Lower leg skin (tissue), 4 donors: ENCODE results near the gene FBXO45. TPM values are rescaled to one million over a fixed set of nuclear protein-coding genes. Genes with fewer than 3 reads are reported as not detected.

ENCODE experiments used
- DNase-seq, 2 donors: peaks; one replicate each; pipeline ENCODE4 v3.0.0-alpha.2; 2019; ENCODE audit warnings: low spot score in 2 of 2
- H3K4me3 ChIP-seq: fragments of 200-600 bp; sonication (generic); 2 replicates; pipeline ENCODE4 v1.5.1; 2017; ENCODE audit warnings: mild to moderate bottlenecking, low read depth; ENCODE audit not compliant: poor library complexity, severe bottlenecking
- POLR2A ChIP-seq, 2 donors: fragments of 450-650 bp; IDR thresholded peaks; one replicate each; pipeline ENCODE4 v1.6.1; 2016 to 2017; ENCODE audit warnings: antibody characterized with exemption in 2 of 2, mild to moderate bottlenecking in 1 of 2, moderate library complexity in 1 of 2
- WGBS, 2 donors: methylation state at CpG; one replicate each; pipeline ENCODE4 v1.1.5; 2018; 5-methylcytosine and 5-hydroxymethylcytosine counted together
- intact Hi-C: fragments of 100-400 bp; cut with DNase I; formaldehyde crosslinking; loops from one replicate; pipeline ENCODE4 v1.15.0; 2023; ENCODE audit warnings: low total_unique reads
- total RNA-seq, 4 donors: library from RNA; depleted of rRNA; stranded (reverse); fragments of >200 nt; gene quantifications; one replicate each; pipeline ENCODE4 v1.1.0, GENCODE V29; 2016
- TF ChIP-seq, protein P1 (sequence below), 3 donors: fragments of 450-650 bp; IDR thresholded peaks; one replicate each; pipeline ENCODE4 v1.5.1; 2016; ENCODE audit warnings: antibody characterized with exemption in 3 of 3, mild to moderate bottlenecking in 3 of 3, moderate library complexity in 2 of 3

The FBXO45 gene
- total RNA-seq, 4 donors from 2014 or later, result 16.1 to 33.7 (median 28.0) TPM

DNA sequence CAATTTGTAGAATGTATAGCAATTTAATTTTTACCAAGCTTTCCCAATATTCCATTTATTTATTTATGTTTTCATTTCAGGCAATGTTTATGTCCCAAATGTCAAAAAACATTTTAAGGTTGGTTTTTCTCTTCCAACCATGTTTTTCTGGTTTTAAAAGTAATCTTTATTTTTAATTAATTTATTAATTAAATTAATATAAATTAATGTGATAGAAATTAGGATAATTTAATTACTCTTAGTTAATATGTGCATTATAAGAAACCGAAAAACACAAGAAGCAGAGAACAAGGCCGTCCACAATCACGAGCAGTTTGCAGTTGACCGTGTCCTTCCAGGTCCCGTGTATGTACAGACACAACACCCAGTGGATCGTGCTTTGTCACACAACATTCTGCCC, 34.2 kb downstream of the FBXO45 start:
- TF ChIP-seq POLR2A (IDR thresholded peaks at IDR 0.05), result no peak
- TF ChIP-seq, protein P1, sequence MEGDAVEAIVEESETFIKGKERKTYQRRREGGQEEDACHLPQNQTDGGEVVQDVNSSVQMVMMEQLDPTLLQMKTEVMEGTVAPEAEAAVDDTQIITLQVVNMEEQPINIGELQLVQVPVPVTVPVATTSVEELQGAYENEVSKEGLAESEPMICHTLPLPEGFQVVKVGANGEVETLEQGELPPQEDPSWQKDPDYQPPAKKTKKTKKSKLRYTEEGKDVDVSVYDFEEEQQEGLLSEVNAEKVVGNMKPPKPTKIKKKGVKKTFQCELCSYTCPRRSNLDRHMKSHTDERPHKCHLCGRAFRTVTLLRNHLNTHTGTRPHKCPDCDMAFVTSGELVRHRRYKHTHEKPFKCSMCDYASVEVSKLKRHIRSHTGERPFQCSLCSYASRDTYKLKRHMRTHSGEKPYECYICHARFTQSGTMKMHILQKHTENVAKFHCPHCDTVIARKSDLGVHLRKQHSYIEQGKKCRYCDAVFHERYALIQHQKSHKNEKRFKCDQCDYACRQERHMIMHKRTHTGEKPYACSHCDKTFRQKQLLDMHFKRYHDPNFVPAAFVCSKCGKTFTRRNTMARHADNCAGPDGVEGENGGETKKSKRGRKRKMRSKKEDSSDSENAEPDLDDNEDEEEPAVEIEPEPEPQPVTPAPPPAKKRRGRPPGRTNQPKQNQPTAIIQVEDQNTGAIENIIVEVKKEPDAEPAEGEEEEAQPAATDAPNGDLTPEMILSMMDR (IDR thresholded peaks at IDR 0.05), result no peak
- no peak for DNase-seq
- WGBS, 2 donors, result 93 to 99% methylated on average over 6 of the region's 6 CpGs
- H3K4me3 ChIP-seq, result no peak overlapping the region
- intact Hi-C loops, result no loop called here

DNA sequence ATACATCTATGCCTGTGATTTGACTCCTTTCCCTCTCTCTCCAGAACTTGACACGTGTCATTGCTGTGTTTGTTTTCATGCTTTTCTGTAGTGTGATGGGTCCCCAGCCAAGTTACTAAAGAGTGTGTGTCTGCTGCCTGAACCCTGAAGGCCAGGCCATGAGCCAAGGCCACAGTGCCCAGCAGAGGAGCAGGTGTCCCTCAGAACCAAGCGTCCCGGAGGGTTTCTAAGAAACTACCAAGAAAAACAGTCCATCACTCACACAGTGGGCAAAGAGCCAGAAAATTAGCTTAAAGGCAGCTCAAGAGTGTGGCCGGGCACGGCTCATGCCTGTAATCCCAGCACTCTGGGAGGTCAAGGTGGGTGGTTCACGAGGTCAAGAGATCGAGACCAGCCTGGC, 35.2 kb downstream of the FBXO45 start:
- TF ChIP-seq, protein P1 (IDR thresholded peaks at IDR 0.05), result no peak
- no peak for TF ChIP-seq POLR2A (IDR thresholded peaks at IDR 0.05)
- no peak for DNase-seq
- WGBS, 2 donors, result 60 to 67% methylated on average over 7 of the region's 7 CpGs
- H3K4me3 ChIP-seq, result no peak overlapping the region
- intact Hi-C loops, result no loop called here

DNA sequence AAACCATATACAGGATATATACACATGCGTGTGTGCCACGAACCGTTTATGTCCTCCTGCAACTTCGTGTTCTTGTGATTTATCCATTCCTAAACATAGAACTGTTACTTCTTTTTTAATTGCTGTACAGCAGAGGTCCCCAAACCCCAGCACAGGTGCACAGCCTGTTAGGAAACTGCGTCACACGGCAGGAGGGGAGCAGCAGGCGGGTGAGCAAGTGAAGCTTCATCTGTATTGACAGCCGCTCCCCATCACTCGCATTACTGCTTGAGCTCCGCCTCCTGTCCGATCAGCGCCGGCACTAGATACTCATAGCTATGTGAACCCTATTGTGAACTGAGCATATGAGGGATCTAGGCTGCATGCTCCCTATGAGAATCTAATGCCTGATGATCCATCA, 36.1 kb downstream of the FBXO45 start:
- TF ChIP-seq, protein P1 (IDR thresholded peaks at IDR 0.05), result no peak
- TF ChIP-seq POLR2A (IDR thresholded peaks at IDR 0.05), result no peak
- intact Hi-C loops, result no loop called here
- H3K4me3 ChIP-seq, result no peak overlapping the region
- DNase-seq, result no peak
- 45 to 57% methylated on average over 13 of the region's 13 CpGs for WGBS, 2 donors

DNA sequence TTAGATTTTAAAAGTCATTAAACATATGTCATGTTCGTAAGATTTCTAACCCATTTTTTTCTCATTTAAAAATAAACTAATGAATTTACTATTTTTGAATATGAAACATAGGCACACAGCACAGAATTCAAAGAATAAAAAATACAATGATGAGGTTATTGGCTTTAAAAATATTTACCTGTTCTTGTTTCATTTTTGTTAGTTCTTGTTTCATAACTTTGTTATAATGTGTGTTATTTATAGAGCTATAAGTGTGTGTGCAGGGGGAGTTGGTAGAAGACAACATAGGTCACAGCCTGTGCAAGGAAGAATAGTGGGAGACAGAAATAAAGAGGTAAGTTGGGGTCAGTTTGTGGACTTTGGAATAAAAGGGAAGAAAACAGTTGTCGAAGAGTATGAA, 40.2 kb downstream of the FBXO45 start:
- TF ChIP-seq, protein P1 (IDR thresholded peaks at IDR 0.05), result no peak
- no peak for TF ChIP-seq POLR2A (IDR thresholded peaks at IDR 0.05)
- no peak overlapping the region for H3K4me3 ChIP-seq
- WGBS, 2 donors, result 93 to 96% methylated on average over 2 of the region's 2 CpGs
- intact Hi-C loops, result no loop called here
- DNase-seq, result no peak

GRCh38 chr3:196609343-196609775, 40.9 kb downstream of the FBXO45 start:
- H3K4me3 ChIP-seq, result no peak overlapping the region
- intact Hi-C loops, result no loop called here
- peak; percentile 83 to 98 for DNase-seq
- WGBS, 2 donors, result 12 to 14% methylated on average over 5 of the region's 5 CpGs
- no peak for TF ChIP-seq POLR2A (IDR thresholded peaks at IDR 0.05)
- TF ChIP-seq, protein P1 (IDR thresholded peaks at IDR 0.05), result peak in 1 of 3 donors; percentile 63
